GM12878 (cell line): ENCODE results near the gene PLXNB3. TPM values are rescaled to one million over a fixed set of nuclear protein-coding genes. Genes with fewer than 3 reads are reported as not detected.

Experiments
- BMI1 ChIP-seq: fragments of 450-650 bp; IDR thresholded peaks from 2 replicates; pipeline ENCODE4 v1.6.1; 2016; ENCODE audit warnings: mild to moderate bottlenecking, moderate library complexity, borderline replicate concordance
- RUNX3 ChIP-seq: IDR thresholded peaks from 2 replicates; pipeline ENCODE4 v1.6.1; 2012; ENCODE audit warnings: low read length, inconsistent platforms
- SPI1 ChIP-seq: IDR thresholded peaks from 2 replicates; pipeline ENCODE4 v1.6.1; 2011; ENCODE audit warnings: low read depth, mild to moderate bottlenecking, low read length, moderate library complexity, borderline replicate concordance; ENCODE audit not compliant: insufficient read depth
- ZNF217 ChIP-seq: fragments of 450-650 bp; IDR thresholded peaks from 2 replicates; pipeline ENCODE4 v1.6.1; 2017; ENCODE audit warnings: antibody characterized with exemption, mild to moderate bottlenecking
- polyA plus RNA-seq, 11 experiments: library from polyadenylated mRNA; depleted of rRNA in 4 of 11; unstranded in 6 of 11; stranded (reverse) in 5 of 11; fragments of >200 nt; fragmentation: Nextera tagmentation in 4 of 11; fragmentation: Illumina TruSeq in 1 of 11; extraction: Ambion mirVana in 4 of 11; extraction: Trizol in 1 of 11; gene quantifications; 1 replicate in 1 of 11; 2 replicates in 10 of 11; pipeline versions ENCODE4 v1.2.1 to v1.2.3, GENCODE V29; 2011 to 2016; ENCODE audit warnings: inconsistent platforms in 2 of 11, missing spikeins in 2 of 11, low read depth in 1 of 11
- total RNA-seq, 4 experiments: library from RNA; depleted of rRNA in 3 of 4; stranded (reverse); fragments of >200 nt in 3 of 4; fragmentation: Illumina TruSeq in 1 of 4; extraction: Trizol in 1 of 4; gene quantifications; 2 replicates each; pipeline versions ENCODE4 v1.2.1 to v1.2.3, GENCODE V29; 2013 to 2021
- TF ChIP-seq, protein P1 (sequence below): fragments of 450-650 bp; IDR thresholded peaks from 2 replicates; pipeline ENCODE4 v1.6.1; 2016; ENCODE audit warnings: mild to moderate bottlenecking, moderate library complexity, borderline replicate concordance
- TF ChIP-seq, protein P2 (sequence below): fragments of 450-650 bp; IDR thresholded peaks from 2 replicates; pipeline ENCODE4 v1.6.1; 2017; ENCODE audit warnings: mild to moderate bottlenecking

PLXNB3 gene
- total and polyA plus RNA-seq, 10 of the 15 experiments (the other 5 are each of a cell fraction or from before 2014, with no cell fraction given): 0.06 to 0.68 (median 0.19) TPM; not detected in 4

GRCh38 chrX:153780678-153781427, 16.8 kb downstream of the PLXNB3 start, which contains the start of gene SRPK3 (continued):
- TF ChIP-seq, protein P1, sequence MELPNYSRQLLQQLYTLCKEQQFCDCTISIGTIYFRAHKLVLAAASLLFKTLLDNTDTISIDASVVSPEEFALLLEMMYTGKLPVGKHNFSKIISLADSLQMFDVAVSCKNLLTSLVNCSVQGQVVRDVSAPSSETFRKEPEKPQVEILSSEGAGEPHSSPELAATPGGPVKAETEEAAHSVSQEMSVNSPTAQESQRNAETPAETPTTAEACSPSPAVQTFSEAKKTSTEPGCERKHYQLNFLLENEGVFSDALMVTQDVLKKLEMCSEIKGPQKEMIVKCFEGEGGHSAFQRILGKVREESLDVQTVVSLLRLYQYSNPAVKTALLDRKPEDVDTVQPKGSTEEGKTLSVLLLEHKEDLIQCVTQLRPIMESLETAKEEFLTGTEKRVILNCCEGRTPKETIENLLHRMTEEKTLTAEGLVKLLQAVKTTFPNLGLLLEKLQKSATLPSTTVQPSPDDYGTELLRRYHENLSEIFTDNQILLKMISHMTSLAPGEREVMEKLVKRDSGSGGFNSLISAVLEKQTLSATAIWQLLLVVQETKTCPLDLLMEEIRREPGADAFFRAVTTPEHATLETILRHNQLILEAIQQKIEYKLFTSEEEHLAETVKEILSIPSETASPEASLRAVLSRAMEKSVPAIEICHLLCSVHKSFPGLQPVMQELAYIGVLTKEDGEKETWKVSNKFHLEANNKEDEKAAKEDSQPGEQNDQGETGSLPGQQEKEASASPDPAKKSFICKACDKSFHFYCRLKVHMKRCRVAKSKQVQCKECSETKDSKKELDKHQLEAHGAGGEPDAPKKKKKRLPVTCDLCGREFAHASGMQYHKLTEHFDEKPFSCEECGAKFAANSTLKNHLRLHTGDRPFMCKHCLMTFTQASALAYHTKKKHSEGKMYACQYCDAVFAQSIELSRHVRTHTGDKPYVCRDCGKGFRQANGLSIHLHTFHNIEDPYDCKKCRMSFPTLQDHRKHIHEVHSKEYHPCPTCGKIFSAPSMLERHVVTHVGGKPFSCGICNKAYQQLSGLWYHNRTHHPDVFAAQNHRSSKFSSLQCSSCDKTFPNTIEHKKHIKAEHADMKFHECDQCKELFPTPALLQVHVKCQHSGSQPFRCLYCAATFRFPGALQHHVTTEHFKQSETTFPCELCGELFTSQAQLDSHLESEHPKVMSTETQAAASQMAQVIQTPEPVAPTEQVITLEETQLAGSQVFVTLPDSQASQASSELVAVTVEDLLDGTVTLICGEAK: no peak
- no peak for TF ChIP-seq BMI1
- TF ChIP-seq RUNX3: no peak
- TF ChIP-seq ZNF217: no peak
- TF ChIP-seq SPI1: no peak
- TF ChIP-seq, protein P2, sequence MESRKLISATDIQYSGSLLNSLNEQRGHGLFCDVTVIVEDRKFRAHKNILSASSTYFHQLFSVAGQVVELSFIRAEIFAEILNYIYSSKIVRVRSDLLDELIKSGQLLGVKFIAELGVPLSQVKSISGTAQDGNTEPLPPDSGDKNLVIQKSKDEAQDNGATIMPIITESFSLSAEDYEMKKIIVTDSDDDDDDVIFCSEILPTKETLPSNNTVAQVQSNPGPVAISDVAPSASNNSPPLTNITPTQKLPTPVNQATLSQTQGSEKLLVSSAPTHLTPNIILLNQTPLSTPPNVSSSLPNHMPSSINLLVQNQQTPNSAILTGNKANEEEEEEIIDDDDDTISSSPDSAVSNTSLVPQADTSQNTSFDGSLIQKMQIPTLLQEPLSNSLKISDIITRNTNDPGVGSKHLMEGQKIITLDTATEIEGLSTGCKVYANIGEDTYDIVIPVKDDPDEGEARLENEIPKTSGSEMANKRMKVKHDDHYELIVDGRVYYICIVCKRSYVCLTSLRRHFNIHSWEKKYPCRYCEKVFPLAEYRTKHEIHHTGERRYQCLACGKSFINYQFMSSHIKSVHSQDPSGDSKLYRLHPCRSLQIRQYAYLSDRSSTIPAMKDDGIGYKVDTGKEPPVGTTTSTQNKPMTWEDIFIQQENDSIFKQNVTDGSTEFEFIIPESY: no peak
- TF ChIP-seq, all 136 proteins: peak for 0
